ENCODE results near the gene FBXL17.

Gene FBXL17

DNA sequence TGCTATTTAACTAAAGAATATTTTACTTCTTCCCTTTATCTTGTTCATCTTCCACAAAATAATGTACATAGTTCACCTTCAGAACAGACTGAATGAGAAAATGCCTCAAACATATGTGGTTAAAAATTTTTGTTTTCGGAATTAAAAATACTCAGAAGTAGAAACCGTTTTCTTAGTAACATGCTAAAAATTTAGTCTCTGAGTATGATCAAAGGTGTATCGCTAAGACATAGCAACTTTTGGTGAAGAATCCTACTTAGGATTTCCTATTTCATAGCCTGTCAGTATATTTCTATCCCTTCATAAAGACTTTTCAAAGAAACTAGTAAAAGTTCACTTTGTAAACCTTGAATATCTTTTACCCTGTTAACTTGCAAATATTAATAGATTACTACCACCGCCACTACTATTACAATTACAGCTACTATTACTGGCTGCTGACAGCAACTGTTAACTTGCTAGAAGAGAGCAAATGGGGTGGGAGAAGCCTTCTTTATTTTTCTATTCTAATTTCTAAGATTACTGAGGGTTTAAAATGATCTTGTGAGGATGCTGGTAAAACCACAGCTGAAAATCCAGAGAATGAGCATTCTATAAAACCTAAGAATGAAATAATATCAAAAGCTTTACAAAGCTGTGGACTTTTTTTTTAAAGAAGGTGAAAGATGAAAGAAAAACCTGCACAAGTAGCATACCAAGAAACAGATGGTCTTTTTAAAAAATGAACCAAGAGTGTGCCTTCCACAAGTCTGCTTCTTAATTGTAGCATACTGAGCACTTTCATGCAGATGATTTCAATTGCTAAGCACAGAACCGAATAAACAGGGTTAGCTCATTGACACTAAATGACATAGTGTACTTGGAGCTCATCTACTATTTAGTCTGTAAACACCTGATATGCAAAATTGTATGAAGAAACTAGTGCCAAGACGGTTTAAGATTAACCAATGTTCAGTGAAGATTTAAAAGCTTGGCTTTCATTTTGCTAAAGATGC is 464.9 kb downstream of the FBXL17 start:
- no peak for TF ChIP-seq FOXP2 (optimal IDR thresholded peaks at IDR 0.05; ENCODE audit: borderline replicate concordance, extremely low read depth, extremely low read length, insufficient read depth)
- TF ChIP-seq, protein P1, sequence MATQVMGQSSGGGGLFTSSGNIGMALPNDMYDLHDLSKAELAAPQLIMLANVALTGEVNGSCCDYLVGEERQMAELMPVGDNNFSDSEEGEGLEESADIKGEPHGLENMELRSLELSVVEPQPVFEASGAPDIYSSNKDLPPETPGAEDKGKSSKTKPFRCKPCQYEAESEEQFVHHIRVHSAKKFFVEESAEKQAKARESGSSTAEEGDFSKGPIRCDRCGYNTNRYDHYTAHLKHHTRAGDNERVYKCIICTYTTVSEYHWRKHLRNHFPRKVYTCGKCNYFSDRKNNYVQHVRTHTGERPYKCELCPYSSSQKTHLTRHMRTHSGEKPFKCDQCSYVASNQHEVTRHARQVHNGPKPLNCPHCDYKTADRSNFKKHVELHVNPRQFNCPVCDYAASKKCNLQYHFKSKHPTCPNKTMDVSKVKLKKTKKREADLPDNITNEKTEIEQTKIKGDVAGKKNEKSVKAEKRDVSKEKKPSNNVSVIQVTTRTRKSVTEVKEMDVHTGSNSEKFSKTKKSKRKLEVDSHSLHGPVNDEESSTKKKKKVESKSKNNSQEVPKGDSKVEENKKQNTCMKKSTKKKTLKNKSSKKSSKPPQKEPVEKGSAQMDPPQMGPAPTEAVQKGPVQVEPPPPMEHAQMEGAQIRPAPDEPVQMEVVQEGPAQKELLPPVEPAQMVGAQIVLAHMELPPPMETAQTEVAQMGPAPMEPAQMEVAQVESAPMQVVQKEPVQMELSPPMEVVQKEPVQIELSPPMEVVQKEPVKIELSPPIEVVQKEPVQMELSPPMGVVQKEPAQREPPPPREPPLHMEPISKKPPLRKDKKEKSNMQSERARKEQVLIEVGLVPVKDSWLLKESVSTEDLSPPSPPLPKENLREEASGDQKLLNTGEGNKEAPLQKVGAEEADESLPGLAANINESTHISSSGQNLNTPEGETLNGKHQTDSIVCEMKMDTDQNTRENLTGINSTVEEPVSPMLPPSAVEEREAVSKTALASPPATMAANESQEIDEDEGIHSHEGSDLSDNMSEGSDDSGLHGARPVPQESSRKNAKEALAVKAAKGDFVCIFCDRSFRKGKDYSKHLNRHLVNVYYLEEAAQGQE (IDR thresholded peaks at IDR 0.05; ENCODE audit: insufficient read depth in 1 of 2, low read depth in 2 of 2, low read length in 2 of 2), result no peak
- no peak for TF ChIP-seq TAF1 (IDR thresholded peaks at IDR 0.05; ENCODE audit: borderline replicate concordance, insufficient read depth, low read length)
- TF ChIP-seq SIN3A (IDR thresholded peaks at IDR 0.05; ENCODE audit: borderline replicate concordance, insufficient read depth, low read length), result no peak
- TF ChIP-seq POLR2AphosphoS5 (IDR thresholded peaks at IDR 0.05; ENCODE audit: low read depth, low read length), result no peak

DNA sequence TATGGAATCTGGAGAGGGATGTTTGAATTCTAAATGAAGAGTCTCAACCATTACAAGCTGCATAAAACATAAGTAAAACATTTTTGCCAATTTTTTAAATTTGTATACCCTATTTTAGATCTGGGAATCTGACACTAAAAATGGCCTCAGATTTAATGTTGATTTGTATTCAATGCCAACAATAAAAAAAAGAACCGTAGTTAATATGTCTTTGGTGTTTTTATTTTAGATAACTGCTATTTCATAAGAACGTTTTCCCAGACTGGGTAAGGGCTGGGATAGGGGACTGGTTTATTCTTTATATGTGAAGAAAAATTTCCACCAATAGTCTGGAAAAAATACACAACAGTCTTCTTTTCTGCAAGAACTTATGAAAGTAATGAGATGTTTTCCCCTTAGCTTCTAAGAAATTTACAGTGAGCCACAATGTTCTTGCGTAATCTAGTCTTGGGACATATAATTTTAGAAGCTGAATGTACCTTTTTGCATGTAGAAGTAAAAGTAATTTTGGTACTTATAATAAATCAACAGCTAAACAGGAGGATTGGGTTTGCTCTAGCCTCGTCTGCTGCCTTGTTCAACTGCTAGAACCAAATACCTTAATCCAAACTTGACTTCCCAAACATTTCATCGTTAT is 466.6 kb downstream of the FBXL17 start:
- TF ChIP-seq, protein P1 (IDR thresholded peaks at IDR 0.05; ENCODE audit: insufficient read depth in 1 of 2, low read depth in 2 of 2, low read length in 2 of 2), result no peak
- TF ChIP-seq SIN3A (IDR thresholded peaks at IDR 0.05; ENCODE audit: borderline replicate concordance, insufficient read depth, low read length) (no peak), POLR2AphosphoS5 (IDR thresholded peaks at IDR 0.05; ENCODE audit: low read depth, low read length) (no peak), FOXP2 (optimal IDR thresholded peaks at IDR 0.05; ENCODE audit: borderline replicate concordance, extremely low read depth, extremely low read length, insufficient read depth) (no peak), TAF1 (IDR thresholded peaks at IDR 0.05; ENCODE audit: borderline replicate concordance, insufficient read depth, low read length) (no peak)

DNA sequence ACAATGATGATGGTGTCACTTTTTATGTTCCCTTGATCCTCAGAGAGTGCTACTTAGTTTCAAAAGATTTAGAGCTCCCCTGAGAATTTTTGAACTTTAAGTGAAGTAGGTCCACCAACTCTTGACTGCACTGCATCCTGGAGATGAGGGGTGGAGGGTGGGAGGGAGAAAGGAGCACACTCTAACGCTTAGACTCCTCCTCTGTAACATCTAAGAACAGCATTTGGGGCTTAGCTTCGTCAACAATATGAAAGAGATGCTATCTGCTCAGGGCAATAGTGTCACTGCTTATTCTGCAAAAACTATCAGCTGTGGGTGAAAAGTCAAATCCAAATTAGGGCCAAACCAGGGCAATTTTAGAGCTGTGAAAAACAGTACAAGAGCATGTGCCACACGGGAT is 468.4 kb downstream of the FBXL17 start:
- no peak for TF ChIP-seq POLR2AphosphoS5 (IDR thresholded peaks at IDR 0.05; ENCODE audit: low read depth, low read length)
- no peak for TF ChIP-seq SIN3A (IDR thresholded peaks at IDR 0.05; ENCODE audit: borderline replicate concordance, insufficient read depth, low read length)
- TF ChIP-seq, protein P1 (IDR thresholded peaks at IDR 0.05; ENCODE audit: insufficient read depth in 1 of 2, low read depth in 2 of 2, low read length in 2 of 2), result no peak
- no peak for TF ChIP-seq FOXP2 (optimal IDR thresholded peaks at IDR 0.05; ENCODE audit: borderline replicate concordance, extremely low read depth, extremely low read length, insufficient read depth)
- no peak for TF ChIP-seq TAF1 (IDR thresholded peaks at IDR 0.05; ENCODE audit: borderline replicate concordance, insufficient read depth, low read length)

DNA sequence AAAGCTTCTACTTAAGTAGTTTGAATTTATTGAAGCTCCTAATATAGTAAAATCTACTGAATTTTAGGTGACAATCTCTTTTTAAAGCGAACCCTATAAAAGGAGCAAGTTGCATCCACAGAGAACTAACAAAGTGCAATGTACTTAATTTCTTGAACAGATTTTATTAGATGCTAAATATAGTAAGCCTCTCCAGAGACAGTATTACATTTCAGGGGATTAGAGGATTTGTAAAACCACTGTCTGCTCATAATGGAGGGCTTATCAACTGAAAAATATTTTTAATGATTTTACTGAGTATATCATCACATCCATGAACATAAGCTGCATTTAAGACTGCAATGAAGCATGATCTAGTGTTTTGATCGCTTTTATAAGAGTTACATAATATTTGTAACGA is 481.2 kb downstream of the FBXL17 start:
- TF ChIP-seq, protein P1 (IDR thresholded peaks at IDR 0.05; ENCODE audit: insufficient read depth in 1 of 2, low read depth in 2 of 2, low read length in 2 of 2), result no peak
- TF ChIP-seq TAF1 (IDR thresholded peaks at IDR 0.05; ENCODE audit: borderline replicate concordance, insufficient read depth, low read length), result no peak
